Measurements from ENCODE around the gene BAZ2A. TPM values are rescaled to one million over a fixed set of nuclear protein-coding genes. Genes with fewer than 3 reads are reported as not detected.
A peak's percentile ranks its signal among the peaks of the same experiment; 100 is the strongest.

Gene BAZ2A
- total RNA-seq, 1 experiment from 2014 or later, result 131 TPM

DNA sequence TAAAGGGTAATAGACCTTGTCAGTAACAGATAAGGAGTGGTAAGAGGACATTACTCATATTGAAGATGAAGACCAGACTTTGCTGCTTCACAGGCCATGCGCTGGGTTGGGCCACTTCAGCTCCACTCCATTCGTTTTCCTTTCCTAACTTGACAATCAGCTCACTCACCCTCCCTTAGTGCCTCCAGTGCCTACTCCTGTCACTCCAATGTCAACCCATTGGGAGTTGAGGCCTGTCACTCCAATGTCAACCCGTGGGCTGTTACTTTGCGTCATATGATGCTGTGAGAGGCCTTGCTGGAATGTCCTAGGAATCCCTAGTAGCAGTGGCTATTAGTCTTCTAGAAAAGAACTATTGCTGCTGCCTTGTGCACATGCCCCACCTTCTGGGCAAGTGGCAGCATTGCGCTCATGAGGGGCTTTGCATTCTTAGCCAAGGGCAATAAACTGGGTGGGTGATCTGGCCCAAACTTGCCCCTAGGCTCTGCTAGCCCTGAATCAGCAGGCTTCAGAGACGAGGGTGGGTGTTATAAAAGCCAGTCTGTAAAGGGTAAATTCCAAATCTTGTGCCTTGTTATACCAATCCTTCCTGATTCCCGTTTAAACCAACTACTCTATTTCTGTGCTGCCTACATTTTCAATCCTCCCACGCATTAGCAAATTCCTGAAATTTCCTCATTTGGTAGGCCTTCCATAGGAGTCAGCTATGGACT, 36.1 kb downstream of the BAZ2A start:
- in situ Hi-C loops (cut with HindIII; ENCODE audit: low pct_unique_long_range_greater_than_20kb, low sequenced_read_pairs) (no loop called here), intact Hi-C loops (cut with micrococcal nuclease; ENCODE audit: unreplicated experiment) (loop anchor here (2.0 kb wide), 1 partner anchor 81 kb away; no protein-coding TSS in a partner anchor)
- DNase-seq (ENCODE audit: low read depth, low spot score), result peak; percentile 71
- no peak overlapping the region for H3K4me3 ChIP-seq (ENCODE audit: low read depth in 2 of 2, low read length in 2 of 2)
- POLR2A ChIA-PET, result interaction anchor here (0.6 kb wide), 1 partner anchor 13 kb away, joined by 3 read pairs; no protein-coding TSS in a partner anchor
- no peaks in the 10 kb centered on the region; the same call in 1 of the 2 replicates for H3K4me1 ChIP-seq (ENCODE audit: control insufficient read depth, insufficient read depth, low read length)
- CTCF ChIA-PET, result interaction anchor here (0.5 to 0.6 kb wide), 2 partner anchors 34 to 73 kb away, joined by 3 to 8 read pairs; partner anchors contain the start of gene RBMS2
- H3K27ac ChIP-seq (ENCODE audit: low read length), result no peak overlapping the region
- H3K9me3 ChIP-seq (ENCODE audit: control insufficient read depth, insufficient read depth, low read depth, low read length), result no peaks in the 10 kb centered on the region
- H3K27me3 ChIP-seq (ENCODE audit: control insufficient read depth, insufficient read depth, low read length), result no peaks in the 10 kb centered on the region
- TF ChIP-seq, protein P1, sequence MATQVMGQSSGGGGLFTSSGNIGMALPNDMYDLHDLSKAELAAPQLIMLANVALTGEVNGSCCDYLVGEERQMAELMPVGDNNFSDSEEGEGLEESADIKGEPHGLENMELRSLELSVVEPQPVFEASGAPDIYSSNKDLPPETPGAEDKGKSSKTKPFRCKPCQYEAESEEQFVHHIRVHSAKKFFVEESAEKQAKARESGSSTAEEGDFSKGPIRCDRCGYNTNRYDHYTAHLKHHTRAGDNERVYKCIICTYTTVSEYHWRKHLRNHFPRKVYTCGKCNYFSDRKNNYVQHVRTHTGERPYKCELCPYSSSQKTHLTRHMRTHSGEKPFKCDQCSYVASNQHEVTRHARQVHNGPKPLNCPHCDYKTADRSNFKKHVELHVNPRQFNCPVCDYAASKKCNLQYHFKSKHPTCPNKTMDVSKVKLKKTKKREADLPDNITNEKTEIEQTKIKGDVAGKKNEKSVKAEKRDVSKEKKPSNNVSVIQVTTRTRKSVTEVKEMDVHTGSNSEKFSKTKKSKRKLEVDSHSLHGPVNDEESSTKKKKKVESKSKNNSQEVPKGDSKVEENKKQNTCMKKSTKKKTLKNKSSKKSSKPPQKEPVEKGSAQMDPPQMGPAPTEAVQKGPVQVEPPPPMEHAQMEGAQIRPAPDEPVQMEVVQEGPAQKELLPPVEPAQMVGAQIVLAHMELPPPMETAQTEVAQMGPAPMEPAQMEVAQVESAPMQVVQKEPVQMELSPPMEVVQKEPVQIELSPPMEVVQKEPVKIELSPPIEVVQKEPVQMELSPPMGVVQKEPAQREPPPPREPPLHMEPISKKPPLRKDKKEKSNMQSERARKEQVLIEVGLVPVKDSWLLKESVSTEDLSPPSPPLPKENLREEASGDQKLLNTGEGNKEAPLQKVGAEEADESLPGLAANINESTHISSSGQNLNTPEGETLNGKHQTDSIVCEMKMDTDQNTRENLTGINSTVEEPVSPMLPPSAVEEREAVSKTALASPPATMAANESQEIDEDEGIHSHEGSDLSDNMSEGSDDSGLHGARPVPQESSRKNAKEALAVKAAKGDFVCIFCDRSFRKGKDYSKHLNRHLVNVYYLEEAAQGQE (IDR thresholded peaks at IDR 0.05; ENCODE audit: insufficient read depth in 1 of 2, low read depth in 2 of 2, low read length in 1 of 2), result no peak
- no peak for TF ChIP-seq SIN3A (IDR thresholded peaks at IDR 0.05; ENCODE audit: borderline replicate concordance, insufficient read depth, low read depth, low read length)
- TF ChIP-seq, protein P2, sequence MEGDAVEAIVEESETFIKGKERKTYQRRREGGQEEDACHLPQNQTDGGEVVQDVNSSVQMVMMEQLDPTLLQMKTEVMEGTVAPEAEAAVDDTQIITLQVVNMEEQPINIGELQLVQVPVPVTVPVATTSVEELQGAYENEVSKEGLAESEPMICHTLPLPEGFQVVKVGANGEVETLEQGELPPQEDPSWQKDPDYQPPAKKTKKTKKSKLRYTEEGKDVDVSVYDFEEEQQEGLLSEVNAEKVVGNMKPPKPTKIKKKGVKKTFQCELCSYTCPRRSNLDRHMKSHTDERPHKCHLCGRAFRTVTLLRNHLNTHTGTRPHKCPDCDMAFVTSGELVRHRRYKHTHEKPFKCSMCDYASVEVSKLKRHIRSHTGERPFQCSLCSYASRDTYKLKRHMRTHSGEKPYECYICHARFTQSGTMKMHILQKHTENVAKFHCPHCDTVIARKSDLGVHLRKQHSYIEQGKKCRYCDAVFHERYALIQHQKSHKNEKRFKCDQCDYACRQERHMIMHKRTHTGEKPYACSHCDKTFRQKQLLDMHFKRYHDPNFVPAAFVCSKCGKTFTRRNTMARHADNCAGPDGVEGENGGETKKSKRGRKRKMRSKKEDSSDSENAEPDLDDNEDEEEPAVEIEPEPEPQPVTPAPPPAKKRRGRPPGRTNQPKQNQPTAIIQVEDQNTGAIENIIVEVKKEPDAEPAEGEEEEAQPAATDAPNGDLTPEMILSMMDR (IDR thresholded peaks at IDR 0.05), result peak; percentile 91
- no peak for TF ChIP-seq POLR2AphosphoS5 (IDR thresholded peaks at IDR 0.05; ENCODE audit: low read depth, low read length)
- peaks cover 10% of the 10 kb centered on the region for H3K36me3 ChIP-seq (ENCODE audit: control insufficient read depth, insufficient read depth, low read length)
- peak; percentile 70 for ATAC-seq
- no TSS peak for BruUV-seq (replicated peaks)

DNA sequence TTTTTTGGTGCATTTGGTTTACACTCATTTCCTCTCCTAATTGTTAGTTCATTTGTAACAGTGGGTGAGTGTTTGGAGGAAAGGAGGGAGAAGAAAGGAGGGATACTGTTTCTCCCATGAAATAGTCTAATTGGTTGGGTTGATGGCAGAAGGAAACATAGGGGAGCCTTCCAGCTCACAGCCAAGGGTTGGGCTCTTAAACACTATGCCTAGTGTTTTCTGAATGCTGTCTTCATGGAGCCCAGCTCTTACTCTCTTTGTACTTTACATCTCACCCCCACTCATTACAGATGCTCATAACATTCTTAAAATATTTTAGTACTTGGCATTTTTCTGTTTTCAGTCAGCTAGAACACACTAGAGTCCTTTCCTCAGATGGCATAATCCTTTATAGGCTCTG, 38.2 kb downstream of the BAZ2A start:
- Histone ChIP-seq H3K9me3 (ENCODE audit: control insufficient read depth, insufficient read depth, low read depth, low read length) (no peaks in the 10 kb centered on the region), H3K4me1 (ENCODE audit: control insufficient read depth, insufficient read depth, low read length) (no peaks in the 10 kb centered on the region), H3K36me3 (ENCODE audit: control insufficient read depth, insufficient read depth, low read length) (peaks cover 4% of the 10 kb centered on the region; the same call in 1 of the 2 replicates), H3K27ac (ENCODE audit: low read length) (no peak overlapping the region), H3K27me3 (ENCODE audit: control insufficient read depth, insufficient read depth, low read length) (no peaks in the 10 kb centered on the region), H3K4me3 (ENCODE audit: low read depth in 2 of 2, low read length in 2 of 2) (no peak overlapping the region)
- ATAC-seq, result no peak
- CTCF ChIA-PET, result no interaction called here
- TF ChIP-seq SIN3A (IDR thresholded peaks at IDR 0.05; ENCODE audit: borderline replicate concordance, insufficient read depth, low read depth, low read length) (no peak), POLR2AphosphoS5 (IDR thresholded peaks at IDR 0.05; ENCODE audit: low read depth, low read length) (no peak), TCF7L2 (IDR thresholded peaks at IDR 0.05; ENCODE audit: low read depth, low read length) (no peak)
- TF ChIP-seq, protein P1 (IDR thresholded peaks at IDR 0.05; ENCODE audit: insufficient read depth in 1 of 2, low read depth in 2 of 2, low read length in 1 of 2), result no peak
- TF ChIP-seq, protein P2 (IDR thresholded peaks at IDR 0.05), result no peak
- DNase-seq (ENCODE audit: low read depth, low spot score), result no peak
- in situ Hi-C loops (cut with HindIII; ENCODE audit: low pct_unique_long_range_greater_than_20kb, low sequenced_read_pairs) (no loop called here), intact Hi-C loops (cut with micrococcal nuclease; ENCODE audit: unreplicated experiment) (no loop called here)
- BruUV-seq (replicated peaks), result TSS peak; percentile 49
- POLR2A ChIA-PET, result no interaction called here

Measured in Panc1 (cell line).